Lower leg skin (tissue), 4 donors: ENCODE measurements around the gene HACD2. TPM values are rescaled to one million over a fixed set of nuclear protein-coding genes. Genes with fewer than 3 reads are reported as not detected.

Experiments
- DNase-seq, 2 donors: peaks; one replicate each; pipeline ENCODE4 v3.0.0-alpha.2; 2019; ENCODE audit warnings: low spot score in 2 of 2
- H3K4me3 ChIP-seq: fragments of 200-600 bp; sonication (generic); 2 replicates; pipeline ENCODE4 v1.5.1; 2017; ENCODE audit warnings: mild to moderate bottlenecking, low read depth; ENCODE audit not compliant: poor library complexity, severe bottlenecking
- CTCF ChIP-seq, 3 donors: fragments of 450-650 bp; IDR thresholded peaks; one replicate each; pipeline ENCODE4 v1.5.1; 2016; ENCODE audit warnings: antibody characterized with exemption in 3 of 3, mild to moderate bottlenecking in 3 of 3, moderate library complexity in 2 of 3
- POLR2A ChIP-seq, 2 donors: fragments of 450-650 bp; IDR thresholded peaks; one replicate each; pipeline ENCODE4 v1.6.1; 2016 to 2017; ENCODE audit warnings: antibody characterized with exemption in 2 of 2, mild to moderate bottlenecking in 1 of 2, moderate library complexity in 1 of 2
- WGBS, 2 donors: methylation state at CpG; one replicate each; pipeline ENCODE4 v1.1.5; 2018; 5-methylcytosine and 5-hydroxymethylcytosine counted together
- intact Hi-C: fragments of 100-400 bp; cut with DNase I; formaldehyde crosslinking; loops from one replicate; pipeline ENCODE4 v1.15.0; 2023; ENCODE audit warnings: low total_unique reads
- total RNA-seq, 4 donors: library from RNA; depleted of rRNA; stranded (reverse); fragments of >200 nt; gene quantifications; one replicate each; pipeline ENCODE4 v1.1.0, GENCODE V29; 2016

The HACD2 gene
- total RNA-seq, 4 donors from 2014 or later: 29.3 to 56.4 (median 40.2) TPM

DNA sequence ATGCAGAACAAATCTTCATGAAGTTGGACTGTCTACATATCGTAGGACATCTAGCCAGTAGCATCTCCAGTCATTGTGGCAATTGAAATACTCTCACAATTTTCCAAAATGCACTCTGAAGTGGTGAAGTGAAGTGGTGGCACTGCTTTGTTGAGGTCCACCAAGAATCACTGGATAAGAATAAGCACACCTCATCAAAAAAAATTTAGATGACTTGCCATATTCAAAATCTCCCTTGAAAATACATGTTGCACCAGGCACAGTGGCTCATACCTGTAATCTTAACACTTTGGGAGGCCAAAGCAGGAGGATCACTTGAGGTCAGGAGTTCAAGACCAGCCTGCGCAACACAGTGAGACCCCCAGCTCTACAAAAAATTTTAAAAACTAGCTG lies 12.9 kb downstream of the HACD2 start:
- no peak overlapping the region for H3K4me3 ChIP-seq
- DNase-seq: no peak
- intact Hi-C loops: no loop called here
- WGBS, 2 donors: 63 to 94% methylated on average over 2 of the region's 2 CpGs
- no peak for TF ChIP-seq POLR2A (IDR thresholded peaks at IDR 0.05)
- no peak for TF ChIP-seq CTCF (IDR thresholded peaks at IDR 0.05)

- no peak overlapping the region for H3K4me3 ChIP-seq
- 58 to 59% methylated on average over 4 of the region's 4 CpGs for WGBS, 2 donors
- TF ChIP-seq POLR2A (IDR thresholded peaks at IDR 0.05) (no peak), CTCF (IDR thresholded peaks at IDR 0.05) (no peak)
- intact Hi-C loops: no loop called here
- no peak for DNase-seq
Observed at GRCh38 chr3:123571264-123571972, 13.4 kb downstream of the HACD2 start.

GRCh38 chr3:123568875-123569274 lies 16.0 kb downstream of the HACD2 start:
- no peak for DNase-seq
- no peak for TF ChIP-seq CTCF (IDR thresholded peaks at IDR 0.05)
- intact Hi-C loops: no loop called here
- H3K4me3 ChIP-seq: no peak overlapping the region

GRCh38 chr3:123568034-123568433 lies 16.8 kb downstream of the HACD2 start:
- 93 to 98% methylated on average over 7 of the region's 7 CpGs for WGBS, 2 donors
- no peak overlapping the region for H3K4me3 ChIP-seq
- DNase-seq: no peak
- TF ChIP-seq CTCF (IDR thresholded peaks at IDR 0.05): no peak
- TF ChIP-seq POLR2A (IDR thresholded peaks at IDR 0.05): no peak
- intact Hi-C loops: no loop called here

- H3K4me3 ChIP-seq: no peak overlapping the region
- DNase-seq: no peak
- intact Hi-C loops: no loop called here
- WGBS, 2 donors: 83 to 85% methylated on average over 6 of the region's 6 CpGs
- TF ChIP-seq CTCF (IDR thresholded peaks at IDR 0.05): no peak
- no peak for TF ChIP-seq POLR2A (IDR thresholded peaks at IDR 0.05)
Observed at GRCh38 chr3:123564056-123564455, 20.8 kb downstream of the HACD2 start.

DNA sequence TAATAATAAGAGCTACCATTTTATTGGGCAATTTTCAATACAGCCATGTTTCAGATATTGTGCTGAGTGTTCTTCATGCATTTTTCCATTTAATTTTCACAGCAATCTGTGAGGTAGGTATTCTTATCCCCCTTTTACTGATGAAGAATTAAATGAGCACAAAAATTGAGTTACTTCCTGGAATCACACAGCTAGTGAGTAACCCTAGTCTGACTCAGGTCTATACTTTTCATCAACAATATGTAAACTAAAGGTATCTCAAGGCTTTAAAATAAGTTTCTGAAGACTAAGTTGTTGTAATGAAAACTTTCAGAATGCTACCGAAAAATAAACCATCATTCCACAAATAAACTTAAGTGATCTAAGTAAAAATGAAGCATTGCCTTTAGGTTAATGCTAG lies 22.3 kb downstream of the HACD2 start:
- WGBS, 2 donors: 90 to 98% methylated on average over 1 of the region's 1 CpG
- no peak overlapping the region for H3K4me3 ChIP-seq
- no peak for DNase-seq
- TF ChIP-seq POLR2A (IDR thresholded peaks at IDR 0.05): no peak
- intact Hi-C loops: no loop called here
